Stimulated activated CD8-positive, alpha-beta memory T cell treated with anti-CD3 and anti-CD28 coated beads, Interleukin-4, amount 100 ng/mL, for 24 hours (primary cell): ENCODE measurements around the gene HS3ST3A1.
"Not testable (repeated sequence)": the region's sequence is repeated elsewhere in the genome, so short reads cannot be mapped to it uniquely, and the experiment has no call there.

Source experiments
- DNase-seq: peaks from one replicate; pipeline ENCODE4 v3.0.0-alpha.2; 2020; ENCODE audit warnings: low read depth

Gene HS3ST3A1

GRCh38 chr17:13538841-13539411 lies 62.8 kb downstream of the HS3ST3A1 start:
- no peak for DNase-seq

- DNase-seq = no peak
Measured at GRCh38 chr17:13537871-13538643, 63.7 kb downstream of the HS3ST3A1 start.

GRCh38 chr17:13537167-13537731 lies 64.5 kb downstream of the HS3ST3A1 start:
- DNase-seq = no peak

- DNase-seq = no peak
Measured at GRCh38 chr17:13534946-13535345, 66.8 kb downstream of the HS3ST3A1 start.

GRCh38 chr17:13531721-13532120 lies 70.0 kb downstream of the HS3ST3A1 start:
- DNase-seq = no peak

GRCh38 chr17:13525876-13526275 lies 75.9 kb downstream of the HS3ST3A1 start:
- DNase-seq = no peak

GRCh38 chr17:13523164-13523563 lies 78.6 kb downstream of the HS3ST3A1 start:
- no peak for DNase-seq

GRCh38 chr17:13522749-13523148 lies 79.0 kb downstream of the HS3ST3A1 start:
- DNase-seq = no peak

GRCh38 chr17:13521784-13522183 lies 79.9 kb downstream of the HS3ST3A1 start:
- no peak for DNase-seq

GRCh38 chr17:13520899-13521572 lies 80.7 kb downstream of the HS3ST3A1 start:
- DNase-seq = no peak

GRCh38 chr17:13518261-13519000 lies 83.3 kb downstream of the HS3ST3A1 start:
- no peak for DNase-seq

GRCh38 chr17:13513039-13513405 lies 88.7 kb downstream of the HS3ST3A1 start:
- no peak for DNase-seq

GRCh38 chr17:13510062-13510461 lies 91.7 kb downstream of the HS3ST3A1 start:
- no peak for DNase-seq

- DNase-seq = no peak
Measured at GRCh38 chr17:13509527-13509926, 92.2 kb downstream of the HS3ST3A1 start.

GRCh38 chr17:13508896-13509295 lies 92.8 kb downstream of the HS3ST3A1 start:
- no peak for DNase-seq

GRCh38 chr17:13503526-13503925 lies 98.2 kb downstream of the HS3ST3A1 start:
- no peak for DNase-seq

GRCh38 chr17:13502263-13502662 lies 99.5 kb downstream of the HS3ST3A1 start:
- DNase-seq = no peak

- DNase-seq = no peak
Measured at GRCh38 chr17:13500947-13501346, 100.8 kb downstream of the HS3ST3A1 start.

GRCh38 chr17:13498184-13498583 lies 103.5 kb downstream of the HS3ST3A1 start:
- DNase-seq = no peak

GRCh38 chr17:13496553-13497056 lies 105.1 kb downstream of the HS3ST3A1 start:
- not testable (repeated sequence) for DNase-seq

- DNase-seq = no peak
Measured at GRCh38 chr17:13495423-13495822, 106.3 kb downstream of the HS3ST3A1 start.

GRCh38 chr17:13492737-13493122 lies 109.0 kb downstream of the HS3ST3A1 start:
- DNase-seq = no peak
